Vagina (tissue), 2 donors: Measurements from ENCODE around the gene RFLNA. TPM values are rescaled to one million over a fixed set of nuclear protein-coding genes. Genes with fewer than 3 reads are reported as not detected.
"Not testable (repeated sequence)": the region's sequence is repeated elsewhere in the genome, so short reads cannot be mapped to it uniquely, and the experiment has no call there.

ENCODE experiments used
- DNase-seq, 2 donors: peaks; one replicate each; pipeline ENCODE4 v3.0.0-alpha.2; 2017; ENCODE audit errors: extremely low spot score in 2 of 2
- H3K27ac ChIP-seq: fragments of 200-600 bp; sonication (generic); one replicate; pipeline ENCODE4 v1.5.1; 2019
- H3K27me3 ChIP-seq: fragments of 200-600 bp; sonication (generic); one replicate; pipeline ENCODE4 v1.5.1; 2019
- H3K36me3 ChIP-seq, 2 donors: fragments of 200-600 bp; sonication (generic); one replicate each; pipeline ENCODE4 v1.5.1; 2017 to 2019
- H3K4me1 ChIP-seq: fragments of 200-600 bp; sonication (generic); one replicate; pipeline ENCODE4 v1.5.1; 2019
- H3K4me3 ChIP-seq, 2 donors: fragments of 200-600 bp; sonication (generic); 1 replicate in 1 of 2; 2 replicates in 1 of 2; pipeline ENCODE4 v1.5.1; 2016 to 2019
- H3K9me3 ChIP-seq: fragments of 200-600 bp; sonication (generic); one replicate; pipeline ENCODE4 v1.5.1; 2019
- POLR2A ChIP-seq, 2 donors: fragments of 450-650 bp; IDR thresholded peaks; one replicate each; pipeline ENCODE4 v1.6.1; 2017; ENCODE audit warnings: antibody characterized with exemption in 2 of 2, mild to moderate bottlenecking in 2 of 2, moderate library complexity in 2 of 2
- POLR2AphosphoS5 ChIP-seq, 2 donors: sonication (generic); formaldehyde crosslinking; IDR thresholded peaks; one replicate each; pipeline ENCODE4 v1.9.0; 2017; ENCODE audit warnings: antibody characterized with exemption in 2 of 2, mild to moderate bottlenecking in 2 of 2, low read depth in 1 of 2; ENCODE audit not compliant: insufficient read depth in 1 of 2
- intact Hi-C: fragments of 100-400 bp; cut with DNase I; formaldehyde crosslinking; loops from one replicate; pipeline ENCODE4 v1.15.1; 2023
- total RNA-seq: library from RNA; depleted of rRNA; stranded (reverse); fragments of >200 nt; gene quantifications from one replicate; pipeline ENCODE4 v1.2.3, GENCODE V29; 2016
- TF ChIP-seq, protein P1 (sequence below), 3 experiments: fragments of 450-650 bp in 2 of 3; fragments of 200-600 bp in 1 of 3; sonication (generic) in 1 of 3; IDR thresholded peaks; one replicate each; pipeline ENCODE4 v1.5.1; 2017 to 2019; ENCODE audit warnings: antibody characterized with exemption in 3 of 3, mild to moderate bottlenecking in 2 of 3, moderate library complexity in 2 of 3

The RFLNA gene
- total RNA-seq, 1 donor from 2014 or later, result 1.7 TPM

DNA sequence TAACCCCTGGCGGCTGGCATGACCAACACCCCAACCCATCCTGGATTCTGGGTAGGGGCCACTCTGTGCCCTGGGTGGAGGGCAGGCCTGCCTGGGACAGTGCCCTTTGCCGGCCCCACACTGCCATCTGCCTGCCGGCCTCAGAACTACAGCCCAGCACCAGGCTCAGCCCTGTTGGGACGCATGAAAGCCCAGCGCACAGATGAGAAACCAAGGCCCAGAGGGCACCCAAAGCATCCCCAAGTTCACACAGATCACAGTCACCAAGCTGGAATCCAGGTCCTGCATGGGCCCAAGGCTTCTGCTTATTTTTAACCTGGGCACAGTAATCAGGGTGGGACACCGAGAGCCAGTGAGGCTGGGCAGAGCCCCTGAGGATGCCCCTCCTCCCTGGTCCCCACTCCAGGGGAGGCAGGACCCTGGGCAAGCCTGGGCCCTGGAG, 26.2 kb downstream of the RFLNA start:
- TF ChIP-seq POLR2A (IDR thresholded peaks at IDR 0.05) (no peak), POLR2AphosphoS5 (IDR thresholded peaks at IDR 0.05; ENCODE audit: insufficient read depth in 1 of 2, low read depth in 1 of 2) (no peak)
- TF ChIP-seq, protein P1, sequence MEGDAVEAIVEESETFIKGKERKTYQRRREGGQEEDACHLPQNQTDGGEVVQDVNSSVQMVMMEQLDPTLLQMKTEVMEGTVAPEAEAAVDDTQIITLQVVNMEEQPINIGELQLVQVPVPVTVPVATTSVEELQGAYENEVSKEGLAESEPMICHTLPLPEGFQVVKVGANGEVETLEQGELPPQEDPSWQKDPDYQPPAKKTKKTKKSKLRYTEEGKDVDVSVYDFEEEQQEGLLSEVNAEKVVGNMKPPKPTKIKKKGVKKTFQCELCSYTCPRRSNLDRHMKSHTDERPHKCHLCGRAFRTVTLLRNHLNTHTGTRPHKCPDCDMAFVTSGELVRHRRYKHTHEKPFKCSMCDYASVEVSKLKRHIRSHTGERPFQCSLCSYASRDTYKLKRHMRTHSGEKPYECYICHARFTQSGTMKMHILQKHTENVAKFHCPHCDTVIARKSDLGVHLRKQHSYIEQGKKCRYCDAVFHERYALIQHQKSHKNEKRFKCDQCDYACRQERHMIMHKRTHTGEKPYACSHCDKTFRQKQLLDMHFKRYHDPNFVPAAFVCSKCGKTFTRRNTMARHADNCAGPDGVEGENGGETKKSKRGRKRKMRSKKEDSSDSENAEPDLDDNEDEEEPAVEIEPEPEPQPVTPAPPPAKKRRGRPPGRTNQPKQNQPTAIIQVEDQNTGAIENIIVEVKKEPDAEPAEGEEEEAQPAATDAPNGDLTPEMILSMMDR (IDR thresholded peaks at IDR 0.05), result peak; percentile 72 to 89 (median 73)
- H3K27ac ChIP-seq, result no peak overlapping the region
- H3K4me1 ChIP-seq, result no peaks in the 10 kb centered on the region
- H3K9me3 ChIP-seq, result no peaks in the 10 kb centered on the region
- H3K4me3 ChIP-seq, result no peak overlapping the region
- intact Hi-C loops, result loop anchor here (5.0 kb wide), 1 partner anchor 269 kb away; no protein-coding TSS in a partner anchor
- H3K27me3 ChIP-seq, result no peaks in the 10 kb centered on the region
- no peak for DNase-seq
- H3K36me3 ChIP-seq, result peaks cover 0 to 29% of the 10 kb centered on the region in 2 donors

GRCh38 chr12:124321556-124322270, 26.8 kb downstream of the RFLNA start:
- no peak for TF ChIP-seq POLR2A (IDR thresholded peaks at IDR 0.05)
- TF ChIP-seq, protein P1 (IDR thresholded peaks at IDR 0.05), result no peak
- TF ChIP-seq POLR2AphosphoS5 (IDR thresholded peaks at IDR 0.05; ENCODE audit: insufficient read depth in 1 of 2, low read depth in 1 of 2), result no peak
- no peaks in the 10 kb centered on the region for H3K4me1 ChIP-seq
- H3K4me3 ChIP-seq, result no peak overlapping the region
- DNase-seq, result no peak
- no peak overlapping the region for H3K27ac ChIP-seq
- intact Hi-C loops, result loop anchor here (5.0 kb wide), 1 partner anchor 269 kb away; no protein-coding TSS in a partner anchor
- no peaks in the 10 kb centered on the region for H3K9me3 ChIP-seq
- no peaks in the 10 kb centered on the region for H3K27me3 ChIP-seq
- peaks cover 0 to 35% of the 10 kb centered on the region in 2 donors for H3K36me3 ChIP-seq

DNA sequence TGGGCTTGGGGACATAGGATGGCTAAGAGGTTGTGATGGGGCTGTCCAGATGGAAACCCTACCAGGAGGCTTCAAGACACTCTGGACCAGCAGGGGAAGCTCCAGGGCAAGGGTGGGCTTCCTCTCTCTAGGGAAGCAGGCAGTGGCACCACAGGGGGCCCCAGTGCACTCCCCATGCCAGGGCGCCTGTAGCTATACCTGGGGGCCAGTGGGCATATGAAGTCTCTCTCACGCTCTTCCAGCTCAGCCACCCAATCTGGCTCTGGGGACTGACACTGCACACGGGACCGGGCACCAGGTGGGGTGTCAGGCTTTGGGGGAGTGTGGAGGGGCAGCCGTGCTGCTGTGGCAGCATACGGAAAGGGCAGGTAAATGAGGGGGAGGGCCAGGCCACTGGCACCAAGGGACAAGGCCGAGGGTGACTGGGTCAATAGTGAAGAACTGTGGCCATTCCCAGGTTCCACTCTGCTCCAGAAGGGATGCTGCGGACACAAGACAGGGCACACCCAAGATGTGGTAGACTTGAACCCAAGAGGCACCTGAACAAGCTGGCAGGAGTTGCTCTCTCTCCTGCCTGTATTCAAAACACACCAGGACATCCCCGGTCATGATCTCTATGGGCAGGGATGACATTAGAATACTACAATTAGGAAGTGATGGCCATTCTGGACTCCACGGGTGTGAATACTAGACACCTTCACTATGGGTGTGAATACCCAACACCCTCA, 27.5 kb downstream of the RFLNA start:
- no peak overlapping the region for H3K27ac ChIP-seq
- intact Hi-C loops, result loop anchor here (5.0 kb wide), 1 partner anchor 270 kb away; no protein-coding TSS in a partner anchor
- DNase-seq, result no peak
- TF ChIP-seq POLR2A (IDR thresholded peaks at IDR 0.05), result no peak
- H3K9me3 ChIP-seq, result no peaks in the 10 kb centered on the region
- no peaks in the 10 kb centered on the region for H3K27me3 ChIP-seq
- H3K4me3 ChIP-seq, result no peak overlapping the region
- H3K4me1 ChIP-seq, result no peaks in the 10 kb centered on the region
- peaks cover 0 to 42% of the 10 kb centered on the region in 2 donors for H3K36me3 ChIP-seq

- intact Hi-C loops, result loop anchor here (5.0 kb wide), 1 partner anchor 271 kb away; no protein-coding TSS in a partner anchor
These were observed 28.1 kb downstream of the RFLNA start for GRCh38 chr12:124322999-124323328.

GRCh38 chr12:124323771-124324530, 29.1 kb downstream of the RFLNA start:
- intact Hi-C loops, result loop anchor here (5.0 kb wide), 1 partner anchor 272 kb away; no protein-coding TSS in a partner anchor
- peaks cover 4% of the 10 kb centered on the region for H3K4me1 ChIP-seq
- no peaks in the 10 kb centered on the region for H3K27me3 ChIP-seq
- no peaks in the 10 kb centered on the region for H3K9me3 ChIP-seq
- DNase-seq, result no peak
- H3K27ac ChIP-seq, result no peak overlapping the region
- no peak overlapping the region for H3K4me3 ChIP-seq
- TF ChIP-seq POLR2AphosphoS5 (IDR thresholded peaks at IDR 0.05; ENCODE audit: insufficient read depth in 1 of 2, low read depth in 1 of 2) (no peak), POLR2A (IDR thresholded peaks at IDR 0.05) (no peak)
- TF ChIP-seq, protein P1 (IDR thresholded peaks at IDR 0.05), result no peak
- peaks cover 0 to 53% of the 10 kb centered on the region in 2 donors for H3K36me3 ChIP-seq

More at GRCh38 chr12:124322999-124323328, 28.1 kb downstream of the RFLNA start:
- not testable (repeated sequence) for H3K27ac ChIP-seq, DNase-seq, H3K4me3 ChIP-seq, H3K9me3 ChIP-seq, H3K27me3 ChIP-seq, H3K4me1 ChIP-seq
- peaks cover 0 to 44% of the 10 kb centered on the region in 2 donors for H3K36me3 ChIP-seq
